Activated B cell treated with CpG ODN at 0.5 μM for 24 hours (primary cell): ENCODE results near the gene ATRNL1. TPM values are rescaled to one million over a fixed set of nuclear protein-coding genes. Genes with fewer than 3 reads are reported as not detected.

ENCODE experiments used
- ATAC-seq: fragments of 200-7000 bp; cut with Tn5 transposase; one replicate; pipeline ENCODE4 v1.10.0; 2021; ENCODE audit warnings: low read depth, mild to moderate bottlenecking, moderate library complexity
- CTCF ChIA-PET: fragments of 350-600 bp; sonication (Branson Sonifier 250); formaldehyde crosslinking; loops from one replicate; lab custom pipeline; 2021; ENCODE audit warnings: antibody characterized with exemption; lab: Charles Lee
- POLR2A ChIA-PET: fragments of 350-600 bp; sonication (Branson Sonifier 250); formaldehyde crosslinking; loops from one replicate; lab custom pipeline; 2021; ENCODE audit warnings: antibody characterized with exemption; lab: Charles Lee
- DNase-seq: peaks from one replicate; pipeline ENCODE4 v3.0.0; 2022
- H3K27ac Mint-ChIP-seq: one replicate; pipeline ENCODE4 v1.8.0; 2020; ENCODE audit warnings: mixed read lengths
- H3K27me3 Mint-ChIP-seq: one replicate; pipeline ENCODE4 v1.8.0; 2021; ENCODE audit warnings: mixed read lengths
- H3K36me3 Mint-ChIP-seq: one replicate; pipeline ENCODE4 v1.8.0; 2021; ENCODE audit warnings: low read depth, mixed read lengths
- H3K4me1 Mint-ChIP-seq: one replicate; pipeline ENCODE4 v1.8.0; 2021; ENCODE audit warnings: mixed read lengths
- H3K4me3 Mint-ChIP-seq: one replicate; pipeline ENCODE4 v1.8.0; 2020; ENCODE audit warnings: mild to moderate bottlenecking, mixed read lengths
- H3K9me3 Mint-ChIP-seq: one replicate; pipeline ENCODE4 v1.8.0; 2020; ENCODE audit warnings: mixed read lengths
- intact Hi-C: fragments of 100-400 bp; cut with micrococcal nuclease; formaldehyde crosslinking; loops from one replicate; pipeline ENCODE4 v1.15.1; 2024
- total RNA-seq: library from RNA; stranded (reverse); gene quantifications from 2 replicates; pipeline ENCODE4 v1.2.3, GENCODE V29; 2022
- TF ChIP-seq, protein P1 (sequence below): fragments of 200-600 bp; IDR thresholded peaks from one replicate; pipeline ENCODE4 v1.8.0; 2022; ENCODE audit warnings: antibody characterized with exemption, mild to moderate bottlenecking

Gene ATRNL1
- total RNA-seq, 1 donor from 2014 or later, result 1.2 TPM

GRCh38 chr10:115065801-115066200, 27.4 kb upstream of the ATRNL1 start:
- CTCF ChIA-PET, result no interaction called here
- Mint-ChIP-seq H3K27me3 (peaks cover 9% of the 10 kb centered on the region), H3K9me3 (no peaks in the 10 kb centered on the region), H3K27ac (no peak overlapping the region), H3K36me3 (no peaks in the 10 kb centered on the region), H3K4me1 (peaks cover 16% of the 10 kb centered on the region), H3K4me3 (no peak overlapping the region)
- intact Hi-C loops, result no loop called here
- TF ChIP-seq, protein P1, sequence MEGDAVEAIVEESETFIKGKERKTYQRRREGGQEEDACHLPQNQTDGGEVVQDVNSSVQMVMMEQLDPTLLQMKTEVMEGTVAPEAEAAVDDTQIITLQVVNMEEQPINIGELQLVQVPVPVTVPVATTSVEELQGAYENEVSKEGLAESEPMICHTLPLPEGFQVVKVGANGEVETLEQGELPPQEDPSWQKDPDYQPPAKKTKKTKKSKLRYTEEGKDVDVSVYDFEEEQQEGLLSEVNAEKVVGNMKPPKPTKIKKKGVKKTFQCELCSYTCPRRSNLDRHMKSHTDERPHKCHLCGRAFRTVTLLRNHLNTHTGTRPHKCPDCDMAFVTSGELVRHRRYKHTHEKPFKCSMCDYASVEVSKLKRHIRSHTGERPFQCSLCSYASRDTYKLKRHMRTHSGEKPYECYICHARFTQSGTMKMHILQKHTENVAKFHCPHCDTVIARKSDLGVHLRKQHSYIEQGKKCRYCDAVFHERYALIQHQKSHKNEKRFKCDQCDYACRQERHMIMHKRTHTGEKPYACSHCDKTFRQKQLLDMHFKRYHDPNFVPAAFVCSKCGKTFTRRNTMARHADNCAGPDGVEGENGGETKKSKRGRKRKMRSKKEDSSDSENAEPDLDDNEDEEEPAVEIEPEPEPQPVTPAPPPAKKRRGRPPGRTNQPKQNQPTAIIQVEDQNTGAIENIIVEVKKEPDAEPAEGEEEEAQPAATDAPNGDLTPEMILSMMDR, result no peak
- POLR2A ChIA-PET, result no interaction called here
- no peak for DNase-seq
- ATAC-seq, result no peak

- Mint-ChIP-seq H3K36me3 (no peaks in the 10 kb centered on the region), H3K27me3 (peaks cover 8% of the 10 kb centered on the region)
- POLR2A ChIA-PET, result no interaction called here
Observed at GRCh38 chr10:115066528-115066927, 26.6 kb upstream of the ATRNL1 start.

DNA sequence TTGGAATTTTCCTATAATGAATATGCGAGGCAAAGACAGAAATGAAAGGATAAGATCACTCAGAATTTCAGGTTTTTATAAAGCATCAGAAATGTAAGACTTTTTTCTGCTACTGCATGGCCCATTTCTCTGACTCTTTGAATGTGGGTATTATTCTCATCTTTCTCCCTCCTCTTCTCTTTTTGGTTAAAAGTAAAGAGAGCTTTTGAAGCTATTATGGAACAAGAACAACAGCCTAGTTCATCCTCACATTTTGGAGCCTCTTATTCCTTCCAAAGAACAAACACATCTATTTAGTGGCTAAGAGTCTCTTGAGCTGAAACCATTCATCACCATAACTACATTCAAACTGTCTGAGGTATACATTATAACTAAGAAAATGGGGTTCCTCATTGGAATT, 19.4 kb upstream of the ATRNL1 start:
- DNase-seq, result no peak
- POLR2A ChIA-PET, result no interaction called here
- intact Hi-C loops, result no loop called here
- TF ChIP-seq, protein P1, result no peak
- H3K9me3 Mint-ChIP-seq, result peaks cover 7% of the 10 kb centered on the region
- H3K4me1 Mint-ChIP-seq, result no peaks in the 10 kb centered on the region
- no peaks in the 10 kb centered on the region for H3K36me3 Mint-ChIP-seq
- H3K27ac Mint-ChIP-seq, result no peak overlapping the region
- no peak for ATAC-seq
- peaks cover 6% of the 10 kb centered on the region for H3K27me3 Mint-ChIP-seq
- no peak overlapping the region for H3K4me3 Mint-ChIP-seq
- CTCF ChIA-PET, result no interaction called here

More at GRCh38 chr10:115066528-115066927, 26.6 kb upstream of the ATRNL1 start:
- peaks cover 16% of the 10 kb centered on the region for H3K4me1 Mint-ChIP-seq
- H3K4me3 Mint-ChIP-seq, result no peak overlapping the region
- TF ChIP-seq, protein P1, result no peak
- intact Hi-C loops, result no loop called here
- no peak overlapping the region for H3K27ac Mint-ChIP-seq
- CTCF ChIA-PET, result no interaction called here
- H3K9me3 Mint-ChIP-seq, result no peaks in the 10 kb centered on the region
- DNase-seq (no peak), ATAC-seq (no peak)

DNA sequence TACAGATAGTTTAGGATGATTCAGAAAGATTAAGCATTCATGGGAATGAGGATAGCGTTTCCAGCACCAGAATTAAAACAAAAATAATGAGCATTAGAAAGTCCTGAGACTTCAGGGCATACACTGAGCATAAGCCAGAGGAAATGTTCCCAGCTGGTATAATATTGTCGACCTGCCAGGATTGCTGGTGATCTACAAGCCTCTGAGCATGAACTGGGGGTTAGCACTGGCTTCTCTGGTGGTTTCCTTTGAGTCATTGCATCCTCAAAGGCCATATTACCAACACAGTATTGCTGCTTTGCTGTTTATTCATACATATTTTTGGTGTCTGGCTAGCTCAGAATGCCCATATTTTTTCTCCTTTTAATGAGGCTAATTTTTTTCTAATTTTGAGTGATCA, 10.7 kb upstream of the ATRNL1 start:
- POLR2A ChIA-PET, result no interaction called here
- no peaks in the 10 kb centered on the region for H3K4me1 Mint-ChIP-seq
- H3K27ac Mint-ChIP-seq, result no peak overlapping the region
- peaks cover 9% of the 10 kb centered on the region for H3K27me3 Mint-ChIP-seq
- intact Hi-C loops, result no loop called here
- ATAC-seq (no peak), DNase-seq (no peak)
- TF ChIP-seq, protein P1, result no peak
- H3K4me3 Mint-ChIP-seq, result no peak overlapping the region
- CTCF ChIA-PET, result no interaction called here
- H3K36me3 Mint-ChIP-seq, result no peaks in the 10 kb centered on the region
- peaks cover 8% of the 10 kb centered on the region for H3K9me3 Mint-ChIP-seq

GRCh38 chr10:115084277-115084850, 8.8 kb upstream of the ATRNL1 start:
- ATAC-seq (no peak), DNase-seq (no peak)
- POLR2A ChIA-PET, result no interaction called here
- CTCF ChIA-PET, result no interaction called here
- Mint-ChIP-seq H3K9me3 (peaks cover 4% of the 10 kb centered on the region), H3K4me3 (no peak overlapping the region), H3K36me3 (no peaks in the 10 kb centered on the region), H3K27me3 (peaks cover 5% of the 10 kb centered on the region), H3K27ac (no peak overlapping the region), H3K4me1 (no peaks in the 10 kb centered on the region)
- intact Hi-C loops, result no loop called here
- TF ChIP-seq, protein P1, result no peak
